Peyer's patch (tissue), 4 donors: ENCODE data around the gene NPAT.

Experiments used
- POLR2A ChIP-seq, 2 donors: fragments of 450-650 bp; IDR thresholded peaks; one replicate each; pipeline ENCODE4 v1.5.1; 2017; ENCODE audit warnings: antibody characterized with exemption in 2 of 2, mild to moderate bottlenecking in 2 of 2, moderate library complexity in 2 of 2
- TF ChIP-seq, protein P1 (sequence below), 6 experiments: fragments of 450-650 bp in 4 of 6; fragments of 200-600 bp in 2 of 6; sonication (generic) in 1 of 6; IDR thresholded peaks; one replicate each; pipeline ENCODE4 v1.5.1; 2017 to 2019; ENCODE audit warnings: antibody characterized with exemption in 6 of 6, mild to moderate bottlenecking in 3 of 6, moderate library complexity in 1 of 6

GRCh38 chr11:108246308-108246707, 23.9 kb upstream of the NPAT start:
- TF ChIP-seq, protein P1, sequence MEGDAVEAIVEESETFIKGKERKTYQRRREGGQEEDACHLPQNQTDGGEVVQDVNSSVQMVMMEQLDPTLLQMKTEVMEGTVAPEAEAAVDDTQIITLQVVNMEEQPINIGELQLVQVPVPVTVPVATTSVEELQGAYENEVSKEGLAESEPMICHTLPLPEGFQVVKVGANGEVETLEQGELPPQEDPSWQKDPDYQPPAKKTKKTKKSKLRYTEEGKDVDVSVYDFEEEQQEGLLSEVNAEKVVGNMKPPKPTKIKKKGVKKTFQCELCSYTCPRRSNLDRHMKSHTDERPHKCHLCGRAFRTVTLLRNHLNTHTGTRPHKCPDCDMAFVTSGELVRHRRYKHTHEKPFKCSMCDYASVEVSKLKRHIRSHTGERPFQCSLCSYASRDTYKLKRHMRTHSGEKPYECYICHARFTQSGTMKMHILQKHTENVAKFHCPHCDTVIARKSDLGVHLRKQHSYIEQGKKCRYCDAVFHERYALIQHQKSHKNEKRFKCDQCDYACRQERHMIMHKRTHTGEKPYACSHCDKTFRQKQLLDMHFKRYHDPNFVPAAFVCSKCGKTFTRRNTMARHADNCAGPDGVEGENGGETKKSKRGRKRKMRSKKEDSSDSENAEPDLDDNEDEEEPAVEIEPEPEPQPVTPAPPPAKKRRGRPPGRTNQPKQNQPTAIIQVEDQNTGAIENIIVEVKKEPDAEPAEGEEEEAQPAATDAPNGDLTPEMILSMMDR (IDR thresholded peaks at IDR 0.05): no peak
- TF ChIP-seq POLR2A (IDR thresholded peaks at IDR 0.05): no peak
